Measurements from ENCODE around the gene CRKL.
"Not testable (repeated sequence)": the region's sequence is repeated elsewhere in the genome, so short reads cannot be mapped to it uniquely, and the experiment has no call there.

The CRKL gene

GRCh38 chr22:20965888-20966855 is 49.0 kb downstream of the CRKL start:
- DNase-seq, result no peak

- DNase-seq, result peak in 37 of 58 donors; percentile 18 to 81 (median 52)
Measured at GRCh38 chr22:20966883-20967696, 49.9 kb downstream of the CRKL start, which contains the start of gene AIFM3. Gene AIFM3 (plus strand): TSS chr22:20967255. CDS start chr22:20967945, 690 bp downstream.

- DNase-seq, result peak in 3 of 58 donors; percentile 28 to 52 (median 29)
Measured at GRCh38 chr22:20967697-20968211, 50.5 kb downstream of the CRKL start.

- DNase-seq, result no peak
Measured at GRCh38 chr22:20968281-20968977, 51.2 kb downstream of the CRKL start.

- DNase-seq, result no peak
Measured at GRCh38 chr22:20970939-20971657, 53.9 kb downstream of the CRKL start.

- not testable (repeated sequence) for DNase-seq
Measured at GRCh38 chr22:20972014-20972694, 54.9 kb downstream of the CRKL start.

- no peak for DNase-seq
Measured at GRCh38 chr22:20972933-20973577, 55.8 kb downstream of the CRKL start.

GRCh38 chr22:20973634-20974286 is 56.6 kb downstream of the CRKL start:
- no peak for DNase-seq

GRCh38 chr22:20974336-20974955 is 57.2 kb downstream of the CRKL start:
- DNase-seq, result no peak

- no peak for DNase-seq
Measured at GRCh38 chr22:20975541-20976290, 58.5 kb downstream of the CRKL start.

- no peak for DNase-seq
Measured at GRCh38 chr22:20976291-20976877, 59.2 kb downstream of the CRKL start.

GRCh38 chr22:20977019-20977418 is 59.8 kb downstream of the CRKL start:
- no peak for DNase-seq

GRCh38 chr22:20977516-20978170 is 60.4 kb downstream of the CRKL start:
- no peak for DNase-seq

GRCh38 chr22:20978419-20978818 is 61.2 kb downstream of the CRKL start:
- no peak for DNase-seq

- peak in 30 of 58 donors; percentile 20 to 67 (median 42) for DNase-seq
Measured at GRCh38 chr22:20979243-20979809, 62.1 kb downstream of the CRKL start.

GRCh38 chr22:20979940-20980453 is 62.8 kb downstream of the CRKL start:
- no peak for DNase-seq
